GM18951 (cell line): ENCODE results near the gene PSMB10.
"Not testable (repeated sequence)": the region's sequence is repeated elsewhere in the genome, so short reads cannot be mapped to it uniquely, and the experiment has no call there.

Source experiments
- POLR2A ChIP-seq: IDR thresholded peaks from 4 replicates; pipeline ENCODE4 v1.6.1; 2011; ENCODE audit warnings: mild to moderate bottlenecking; ENCODE audit not compliant: insufficient read length, insufficient read depth; ENCODE audit errors: extremely low read depth
- in situ Hi-C: fragments of 300-500 bp; cut with MboI; formaldehyde crosslinking; loops from one replicate; pipeline ENCODE4 v1.12.0; 2022; ENCODE audit warnings: low sequenced_read_pairs, mixed read lengths, inconsistent platforms; ENCODE audit not compliant: unreplicated experiment

PSMB10 gene

GRCh38 chr16:67936124-67936879 is at the start of gene PSMB10:
TSS of gene PSMB10 (minus strand) at chr16:67936850. CDS start at chr16:67936749, 101 bp downstream.
- in situ Hi-C loops, result no loop called here
- TF ChIP-seq POLR2A, result peak; percentile 87

- TF ChIP-seq POLR2A, result no peak
- in situ Hi-C loops, result no loop called here
Observed at GRCh38 chr16:67982011-67982696, 45.5 kb upstream of the PSMB10 start.

GRCh38 chr16:67979955-67980678 is 43.5 kb upstream of the PSMB10 start, which contains the start of gene DPEP3:
TSS of gene DPEP3 (minus strand) at chr16:67980499. CDS start at chr16:67980380, 119 bp downstream.
- in situ Hi-C loops, result no loop called here
- TF ChIP-seq POLR2A, result no peak

DNA sequence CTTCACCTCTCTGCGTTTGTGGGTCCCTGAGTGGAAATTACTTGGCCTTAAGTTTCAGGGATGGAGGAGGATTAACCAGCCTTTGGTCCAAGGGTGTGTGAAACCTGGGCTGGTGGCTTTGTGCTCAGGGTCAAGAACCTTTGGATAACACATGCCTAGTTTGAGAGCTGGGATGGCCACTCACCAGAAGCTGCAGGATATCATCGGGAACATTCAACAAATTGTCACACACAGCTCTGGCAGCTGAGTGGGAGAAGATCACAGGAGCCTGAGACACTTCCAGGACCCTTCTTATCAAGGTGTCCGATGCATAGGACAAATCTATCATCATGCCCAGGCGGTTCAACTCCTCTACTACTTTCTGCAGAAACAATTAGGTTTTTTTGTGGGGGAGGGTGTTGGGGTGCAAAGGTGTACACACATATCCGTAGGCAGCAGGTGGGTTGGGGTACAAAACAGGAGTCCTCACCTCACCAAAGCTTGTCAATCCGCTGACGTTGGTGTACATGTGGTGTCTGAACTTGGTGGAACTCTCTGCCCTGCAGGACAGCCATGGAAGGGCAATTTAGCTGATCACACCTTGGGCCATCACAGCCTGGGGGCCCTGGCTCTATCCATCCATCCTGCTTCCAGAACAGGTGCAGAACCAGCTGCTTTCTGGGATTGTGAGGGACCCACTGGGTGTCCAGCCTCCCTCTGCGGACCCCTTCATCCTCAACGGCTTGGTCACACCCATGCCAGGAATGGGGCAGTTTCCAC is 41.0 kb upstream of the PSMB10 start:
- in situ Hi-C loops, result no loop called here
- TF ChIP-seq POLR2A, result no peak

- in situ Hi-C loops, result no loop called here
- no peak for TF ChIP-seq POLR2A
Observed at GRCh38 chr16:67977005-67977404, 40.4 kb upstream of the PSMB10 start.

DNA sequence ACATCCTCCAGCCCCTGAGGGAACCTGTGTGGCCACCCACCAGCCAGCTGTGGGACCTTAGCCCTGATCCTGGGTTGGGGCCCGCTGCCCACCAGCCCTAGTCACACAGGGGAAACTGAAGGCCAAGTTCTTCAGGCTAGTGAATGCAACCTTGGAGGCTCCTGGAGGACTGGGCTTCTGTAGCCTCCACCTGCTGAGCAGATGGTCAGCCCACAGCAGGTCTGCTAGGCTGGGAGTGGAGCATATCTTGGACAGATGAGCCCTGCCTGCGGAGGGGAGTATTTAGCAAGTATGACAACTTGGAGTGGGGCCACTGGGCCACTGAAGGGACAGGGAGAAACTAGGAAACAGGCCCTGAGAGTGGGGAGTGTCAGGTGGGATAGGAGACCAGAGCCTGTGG is 39.6 kb upstream of the PSMB10 start:
- TF ChIP-seq POLR2A, result no peak
- in situ Hi-C loops, result no loop called here

GRCh38 chr16:67975321-67976105 is 38.9 kb upstream of the PSMB10 start:
- no peak for TF ChIP-seq POLR2A
- in situ Hi-C loops, result no loop called here

DNA sequence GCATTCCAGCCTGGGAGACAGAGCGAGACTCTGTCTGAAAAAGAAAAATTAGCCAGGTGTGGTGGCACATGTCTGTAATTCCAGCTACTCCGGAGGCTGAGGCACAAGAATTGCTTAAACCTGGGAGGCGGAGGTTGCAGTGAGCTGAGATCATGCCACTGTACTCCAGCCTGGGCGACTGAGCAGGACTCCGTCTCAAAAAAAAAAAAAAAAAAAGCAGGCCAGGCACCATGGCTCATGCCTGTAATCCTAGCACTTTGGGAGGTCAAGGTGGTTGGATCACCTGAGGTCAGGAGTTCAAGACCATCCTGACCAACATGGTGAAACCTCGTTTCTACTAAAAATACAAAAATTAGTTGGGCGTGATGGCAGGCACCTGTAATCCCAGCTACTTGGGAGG is 35.6 kb upstream of the PSMB10 start:
- in situ Hi-C loops, result not testable (repeated sequence)

GRCh38 chr16:67971111-67971510 is 34.5 kb upstream of the PSMB10 start:
- TF ChIP-seq POLR2A, result no peak
- in situ Hi-C loops, result no loop called here

DNA sequence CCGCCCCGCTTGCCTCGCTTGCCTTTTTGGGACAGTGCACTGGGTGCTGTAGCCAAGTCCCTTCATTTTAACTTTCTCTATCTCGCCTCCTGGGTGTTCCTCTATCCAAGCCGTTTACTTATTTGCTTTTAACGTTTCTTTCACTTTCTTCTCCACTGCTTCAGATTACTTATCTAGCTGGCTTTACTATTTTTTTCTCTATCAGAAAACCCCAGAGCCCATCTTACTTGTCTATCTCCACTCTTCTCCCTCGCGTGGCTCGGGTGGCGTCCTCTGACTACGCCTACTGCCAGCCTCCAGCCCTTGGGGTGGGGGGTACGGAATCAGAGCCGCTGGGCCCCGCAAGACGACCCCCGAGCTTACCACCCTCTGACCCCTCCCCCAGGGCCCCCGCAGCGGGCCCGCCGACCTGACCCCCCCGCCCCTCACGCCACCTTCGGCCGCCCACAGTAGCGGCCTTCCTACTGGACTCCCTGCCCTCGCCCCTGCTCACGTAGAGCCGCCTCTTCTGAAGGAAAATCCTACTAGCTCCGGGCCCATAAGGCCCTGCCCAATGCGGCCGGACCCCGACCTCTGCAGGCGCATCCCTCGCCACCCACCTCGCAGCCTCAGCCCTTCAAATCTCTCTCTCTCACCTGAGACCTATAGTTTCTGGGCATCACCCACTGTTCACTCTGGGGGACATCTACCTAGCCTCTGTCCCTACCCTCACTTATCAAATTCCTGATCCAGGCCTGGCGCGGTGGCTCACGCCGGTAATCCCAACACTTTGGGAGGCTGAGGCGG is 32.8 kb upstream of the PSMB10 start:
- no peak for TF ChIP-seq POLR2A
- in situ Hi-C loops, result no loop called here

GRCh38 chr16:67968400-67969253 is 32.0 kb upstream of the PSMB10 start, which contains the start of gene SLC12A4:
TSS of gene SLC12A4 (minus strand) at chr16:67968637. CDS start at chr16:67968553, 84 bp downstream.
- in situ Hi-C loops, result no loop called here
- TF ChIP-seq POLR2A, result peak; percentile 74
